ENCODE results near the gene LGALS1. TPM values are rescaled to one million over a fixed set of nuclear protein-coding genes. Genes with fewer than 3 reads are reported as not detected.
A peak's percentile ranks its signal among the peaks of the same experiment; 100 is the strongest.

Gene LGALS1
- total and polyA plus RNA-seq, 5 donors from 2014 or later: 209 to 829 (median 402) TPM

DNA sequence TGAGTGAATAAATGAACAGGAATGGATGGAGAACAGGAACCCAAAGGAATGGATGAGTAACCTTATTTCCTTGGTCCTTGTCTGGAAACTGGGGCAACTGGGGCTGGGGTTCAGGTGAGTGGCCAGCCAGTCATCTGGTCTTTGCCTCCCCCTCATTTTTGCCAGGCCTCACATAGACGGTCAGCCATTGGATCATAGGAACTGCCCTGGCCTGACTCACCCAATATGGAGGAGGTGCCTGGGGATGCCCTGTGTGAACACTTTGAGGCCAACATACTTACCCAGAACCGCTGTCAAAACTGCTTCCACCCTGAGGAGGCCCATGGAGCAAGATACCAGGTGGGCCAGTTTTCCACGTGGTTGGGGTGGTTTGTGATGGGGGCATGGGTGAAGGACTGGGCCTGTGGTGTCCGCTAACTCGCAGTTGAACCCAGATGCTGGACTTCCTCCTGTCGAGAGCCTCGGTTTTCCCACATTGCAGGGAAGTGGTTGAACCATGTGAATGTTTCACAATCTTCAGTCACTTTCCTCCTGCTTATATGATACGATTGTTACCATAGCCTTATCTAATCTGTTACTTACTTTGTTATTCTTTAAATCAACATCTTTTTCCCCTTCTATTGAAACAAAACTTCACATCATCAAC is 25.8 kb downstream of the LGALS1 start:
- DNase-seq: no peak

DNA sequence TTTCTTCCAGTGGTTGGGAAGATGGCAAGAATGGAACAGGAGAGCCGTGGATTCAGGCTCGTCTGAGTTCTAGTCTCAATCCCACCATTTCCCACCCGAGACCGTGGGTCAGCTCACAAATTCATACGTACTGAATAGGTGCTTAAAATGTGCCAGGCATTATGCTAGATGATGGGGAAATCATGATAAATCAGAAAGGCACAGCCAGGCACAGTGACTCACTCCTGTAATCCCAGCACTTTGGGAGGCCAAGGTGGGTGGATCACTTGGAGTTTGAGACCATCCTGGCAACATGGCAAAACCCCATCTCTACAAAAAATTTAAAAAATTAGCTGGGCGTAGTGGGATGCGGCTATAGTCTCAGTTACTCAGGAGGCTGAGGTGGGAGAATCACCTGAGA is 28.5 kb downstream of the LGALS1 start:
- H3K36me3 ChIP-seq (ENCODE audit: control insufficient read depth, insufficient read depth, low read length): no peaks in the 10 kb centered on the region
- no peaks in the 10 kb centered on the region for H3K27me3 ChIP-seq (ENCODE audit: control insufficient read depth, insufficient read depth, low read length)
- Mint-ChIP-seq H3K4me1 (no peaks in the 10 kb centered on the region), H3K4me3 (no peak overlapping the region), H3K9me3 (no peaks in the 10 kb centered on the region), H3K27ac (no peak overlapping the region), H3K36me3 (peaks cover 20% of the 10 kb centered on the region), H3K27me3 (no peaks in the 10 kb centered on the region)
- no peaks in the 10 kb centered on the region for H3K9me3 ChIP-seq (ENCODE audit: control insufficient read depth in 2 of 2, low read length in 2 of 2)
- no peak overlapping the region for H3K4me3 ChIP-seq (ENCODE audit: low read depth, low read length)
- ATAC-seq (ENCODE audit: low read depth in 2 of 2) (no peak), DNase-seq (no peak)
- no peaks in the 10 kb centered on the region for H3K4me1 ChIP-seq (ENCODE audit: control insufficient read depth, insufficient read depth, low read length, poor library complexity, severe bottlenecking)
- H3K27ac ChIP-seq (ENCODE audit: insufficient read depth, low read length, poor library complexity, severe bottlenecking): no peak overlapping the region

More for the DNA sequence above, 25.8 kb downstream of the LGALS1 start:
- Mint-ChIP-seq H3K36me3 (peaks cover 18% of the 10 kb centered on the region), H3K4me3 (no peak overlapping the region), H3K9me3 (no peaks in the 10 kb centered on the region), H3K4me1 (peaks cover 0 to 9% (median 3%) of the 10 kb centered on the region in 4 donors), H3K27ac (no peak overlapping the region), H3K27me3 (no peaks in the 10 kb centered on the region)
- H3K9me3 ChIP-seq (ENCODE audit: control insufficient read depth in 2 of 2, low read length in 2 of 2): no peaks in the 10 kb centered on the region
- ATAC-seq (ENCODE audit: low read depth in 2 of 2): no peak
- H3K4me1 ChIP-seq (ENCODE audit: control insufficient read depth, insufficient read depth, low read length, poor library complexity, severe bottlenecking): no peaks in the 10 kb centered on the region
- no peaks in the 10 kb centered on the region for H3K36me3 ChIP-seq (ENCODE audit: control insufficient read depth, insufficient read depth, low read length)
- no peak overlapping the region for H3K4me3 ChIP-seq (ENCODE audit: low read depth, low read length)
- no peaks in the 10 kb centered on the region for H3K27me3 ChIP-seq (ENCODE audit: control insufficient read depth, insufficient read depth, low read length)
- no peak overlapping the region for H3K27ac ChIP-seq (ENCODE audit: insufficient read depth, low read length, poor library complexity, severe bottlenecking)

DNA sequence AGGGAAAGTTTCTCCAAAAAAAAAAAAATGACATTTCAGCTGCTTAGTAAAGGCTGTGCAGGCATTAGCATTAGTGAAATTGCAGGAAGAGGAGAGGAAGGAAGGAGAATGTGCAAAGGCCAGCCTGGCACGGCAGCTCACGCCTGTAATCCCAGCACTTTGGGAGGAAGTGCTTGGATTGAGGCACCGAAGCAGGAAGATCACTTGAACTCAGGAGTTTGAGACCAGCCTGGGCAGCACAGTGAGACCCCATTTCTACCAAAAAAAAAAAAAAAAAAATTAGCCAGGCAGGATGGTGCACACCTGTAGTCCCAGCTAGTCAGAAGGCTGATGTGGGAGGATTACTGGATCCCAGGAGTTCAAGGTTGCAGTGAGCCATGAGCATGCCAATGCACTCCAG is 29.2 kb downstream of the LGALS1 start:
- no peaks in the 10 kb centered on the region for H3K27me3 Mint-ChIP-seq
- no peaks in the 10 kb centered on the region for H3K27me3 ChIP-seq (ENCODE audit: control insufficient read depth, insufficient read depth, low read length)
- DNase-seq (no peak), ATAC-seq (ENCODE audit: low read depth in 2 of 2) (no peak)
- no peaks in the 10 kb centered on the region for H3K36me3 ChIP-seq (ENCODE audit: control insufficient read depth, insufficient read depth, low read length)
- peaks cover 21% of the 10 kb centered on the region for H3K36me3 Mint-ChIP-seq
- no peaks in the 10 kb centered on the region for H3K4me1 Mint-ChIP-seq
- H3K4me3 ChIP-seq (ENCODE audit: low read depth, low read length): no peak overlapping the region
- H3K9me3 ChIP-seq (ENCODE audit: control insufficient read depth in 2 of 2, low read length in 2 of 2): no peaks in the 10 kb centered on the region
- H3K4me3 Mint-ChIP-seq: no peak overlapping the region
- H3K4me1 ChIP-seq (ENCODE audit: control insufficient read depth, insufficient read depth, low read length, poor library complexity, severe bottlenecking): no peaks in the 10 kb centered on the region
- peak overlapping the region in 1 of 3 donors; percentile 5 for H3K27ac Mint-ChIP-seq
- H3K9me3 Mint-ChIP-seq: no peaks in the 10 kb centered on the region
- H3K27ac ChIP-seq (ENCODE audit: insufficient read depth, low read length, poor library complexity, severe bottlenecking): no peak overlapping the region

DNA sequence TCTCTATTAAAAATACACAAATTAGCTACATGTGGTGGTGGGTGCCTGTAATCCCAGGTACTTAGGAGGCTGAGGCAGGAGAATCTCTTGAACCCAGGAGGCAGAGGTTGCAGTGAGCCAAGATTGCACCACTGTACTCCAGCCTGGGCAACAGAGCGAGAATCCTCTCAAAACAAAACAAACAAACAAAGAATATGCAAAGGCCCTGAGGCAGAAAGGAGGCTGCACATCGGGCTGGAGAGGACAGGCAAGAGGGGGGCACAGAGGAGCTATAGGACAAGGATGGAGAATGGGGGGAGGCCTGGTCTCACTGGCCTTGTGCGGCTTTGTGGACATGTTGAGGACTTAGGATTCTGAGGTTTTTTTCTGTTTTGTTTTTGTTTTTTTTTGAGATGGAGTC is 29.8 kb downstream of the LGALS1 start:
- peaks cover 24% of the 10 kb centered on the region for H3K36me3 Mint-ChIP-seq
- Histone ChIP-seq H3K27ac (ENCODE audit: insufficient read depth, low read length, poor library complexity, severe bottlenecking) (no peak overlapping the region), H3K9me3 (ENCODE audit: control insufficient read depth in 2 of 2, low read length in 2 of 2) (no peaks in the 10 kb centered on the region), H3K4me1 (ENCODE audit: control insufficient read depth, insufficient read depth, low read length, poor library complexity, severe bottlenecking) (no peaks in the 10 kb centered on the region), H3K4me3 (ENCODE audit: low read depth, low read length) (no peak overlapping the region), H3K36me3 (ENCODE audit: control insufficient read depth, insufficient read depth, low read length) (no peaks in the 10 kb centered on the region), H3K27me3 (ENCODE audit: control insufficient read depth, insufficient read depth, low read length) (no peaks in the 10 kb centered on the region)
- peaks cover 0 to 3% (median 0%) of the 10 kb centered on the region in 4 donors for H3K4me1 Mint-ChIP-seq
- no peaks in the 10 kb centered on the region for H3K9me3 Mint-ChIP-seq
- DNase-seq (no peak), ATAC-seq (ENCODE audit: low read depth in 2 of 2) (no peak)
- H3K4me3 Mint-ChIP-seq: no peak overlapping the region
- peak overlapping the region in 1 of 3 donors; percentile 69 for H3K27ac Mint-ChIP-seq
- no peaks in the 10 kb centered on the region for H3K27me3 Mint-ChIP-seq

DNA sequence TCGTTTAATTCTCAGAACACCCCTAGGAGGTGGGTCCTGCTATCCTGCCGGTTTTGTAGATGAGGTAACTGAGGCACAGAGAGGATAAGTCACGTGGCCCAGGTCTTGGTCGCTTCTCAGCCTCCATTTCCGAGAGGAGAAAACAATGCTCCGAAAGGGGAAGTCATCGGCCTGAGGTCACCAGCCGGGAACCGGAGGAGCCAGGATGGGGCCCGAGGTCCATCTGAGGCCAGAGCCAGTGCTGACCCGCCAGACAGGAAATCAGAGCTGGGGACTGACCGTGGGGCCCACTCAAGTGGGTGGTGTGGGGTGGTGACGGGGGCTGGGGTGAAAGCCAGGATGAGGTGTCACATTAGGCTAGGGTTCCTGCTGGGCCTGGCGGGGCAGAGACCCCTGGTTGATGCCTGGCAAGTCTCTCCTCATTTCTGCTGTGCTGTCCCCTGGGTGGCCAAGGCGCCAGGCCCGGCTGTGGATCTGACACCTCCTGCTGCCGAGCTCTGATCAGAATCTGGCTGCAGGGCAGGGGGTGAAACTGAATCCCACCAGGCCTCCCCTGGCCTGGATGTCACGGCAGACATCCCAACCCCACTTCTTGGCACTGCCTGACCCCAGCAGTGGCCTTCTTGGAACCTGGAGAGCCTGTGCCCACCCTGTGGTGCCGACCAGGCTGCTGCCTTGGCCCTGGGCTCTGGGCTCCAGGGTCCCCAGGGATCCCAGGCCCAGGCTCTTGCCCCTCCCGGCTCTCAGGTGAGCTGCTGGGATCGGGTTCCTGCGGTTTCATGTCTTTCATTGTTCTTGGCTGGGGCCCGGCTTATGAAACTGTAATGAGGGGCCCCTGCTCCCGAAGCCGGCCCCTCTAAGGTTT is 33.4 kb downstream of the LGALS1 start:
- H3K36me3 Mint-ChIP-seq: peaks cover 18% of the 10 kb centered on the region
- H3K36me3 ChIP-seq (ENCODE audit: control insufficient read depth, insufficient read depth, low read length): no peaks in the 10 kb centered on the region
- H3K9me3 Mint-ChIP-seq: no peaks in the 10 kb centered on the region
- no peaks in the 10 kb centered on the region for H3K9me3 ChIP-seq (ENCODE audit: control insufficient read depth in 2 of 2, low read length in 2 of 2)
- peaks cover 0 to 3% (median 0%) of the 10 kb centered on the region in 4 donors for H3K4me1 Mint-ChIP-seq
- peak overlapping the region in 1 of 3 donors; percentile 46 for H3K27ac Mint-ChIP-seq
- H3K4me1 ChIP-seq (ENCODE audit: control insufficient read depth, insufficient read depth, low read length, poor library complexity, severe bottlenecking): no peaks in the 10 kb centered on the region
- H3K4me3 Mint-ChIP-seq: no peak overlapping the region
- ATAC-seq (ENCODE audit: low read depth in 2 of 2) (no peak), DNase-seq (no peak)
- H3K27ac ChIP-seq (ENCODE audit: insufficient read depth, low read length, poor library complexity, severe bottlenecking): no peak overlapping the region
- H3K27me3 ChIP-seq (ENCODE audit: control insufficient read depth, insufficient read depth, low read length): no peaks in the 10 kb centered on the region
- H3K4me3 ChIP-seq (ENCODE audit: low read depth, low read length): no peak overlapping the region
- no peaks in the 10 kb centered on the region for H3K27me3 Mint-ChIP-seq

DNA sequence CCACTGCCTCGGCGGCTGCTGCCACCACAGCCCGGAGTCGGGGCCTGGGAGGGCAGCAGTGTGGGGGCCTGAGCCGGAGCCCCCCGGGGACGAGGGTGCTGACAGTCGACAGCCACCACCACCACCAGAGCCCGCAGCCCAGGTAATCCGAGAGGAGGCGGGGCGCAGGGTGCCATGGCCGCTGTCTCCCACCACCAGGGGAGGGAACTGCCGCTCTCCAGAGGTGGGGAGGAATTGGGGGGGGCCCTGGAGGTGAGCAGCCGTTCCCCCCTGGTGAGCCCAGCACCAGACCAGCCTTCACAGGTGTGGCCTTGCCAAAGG is 34.0 kb downstream of the LGALS1 start:
- Histone ChIP-seq H3K27me3 (ENCODE audit: control insufficient read depth, insufficient read depth, low read length) (no peaks in the 10 kb centered on the region), H3K4me3 (ENCODE audit: low read depth, low read length) (no peak overlapping the region), H3K9me3 (ENCODE audit: control insufficient read depth in 2 of 2, low read length in 2 of 2) (no peaks in the 10 kb centered on the region), H3K36me3 (ENCODE audit: control insufficient read depth, insufficient read depth, low read length) (no peaks in the 10 kb centered on the region), H3K27ac (ENCODE audit: insufficient read depth, low read length, poor library complexity, severe bottlenecking) (no peak overlapping the region), H3K4me1 (ENCODE audit: control insufficient read depth, insufficient read depth, low read length, poor library complexity, severe bottlenecking) (no peaks in the 10 kb centered on the region)
- H3K4me1 Mint-ChIP-seq: peaks cover 0 to 3% (median 0%) of the 10 kb centered on the region in 4 donors
- H3K36me3 Mint-ChIP-seq: peaks cover 16% of the 10 kb centered on the region
- ATAC-seq (ENCODE audit: low read depth in 2 of 2): no peak
- H3K9me3 Mint-ChIP-seq: no peaks in the 10 kb centered on the region
- H3K27ac Mint-ChIP-seq: no peak overlapping the region
- no peak overlapping the region for H3K4me3 Mint-ChIP-seq
- DNase-seq: no peak
- no peaks in the 10 kb centered on the region for H3K27me3 Mint-ChIP-seq

DNA sequence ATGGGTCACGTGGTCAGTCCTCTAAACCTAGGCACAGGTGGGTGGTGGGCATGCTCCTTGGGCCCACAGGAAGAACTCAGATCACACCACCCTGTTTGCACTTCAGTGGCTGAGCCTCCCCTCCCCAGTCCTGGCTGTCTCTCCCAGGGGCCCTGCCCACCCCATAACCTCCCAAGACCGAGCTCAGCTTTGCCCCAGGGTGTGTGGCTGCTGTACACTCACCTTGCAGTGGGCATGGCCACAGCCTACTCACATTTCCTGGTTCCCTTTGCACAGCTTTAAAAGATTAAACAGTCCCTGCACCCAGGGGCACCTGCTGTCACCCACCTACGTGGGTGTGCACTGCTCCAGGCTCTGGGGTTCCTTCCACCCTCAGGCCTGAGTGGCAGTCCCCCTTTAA is 35.2 kb downstream of the LGALS1 start:
- H3K4me3 Mint-ChIP-seq: no peak overlapping the region

DNA sequence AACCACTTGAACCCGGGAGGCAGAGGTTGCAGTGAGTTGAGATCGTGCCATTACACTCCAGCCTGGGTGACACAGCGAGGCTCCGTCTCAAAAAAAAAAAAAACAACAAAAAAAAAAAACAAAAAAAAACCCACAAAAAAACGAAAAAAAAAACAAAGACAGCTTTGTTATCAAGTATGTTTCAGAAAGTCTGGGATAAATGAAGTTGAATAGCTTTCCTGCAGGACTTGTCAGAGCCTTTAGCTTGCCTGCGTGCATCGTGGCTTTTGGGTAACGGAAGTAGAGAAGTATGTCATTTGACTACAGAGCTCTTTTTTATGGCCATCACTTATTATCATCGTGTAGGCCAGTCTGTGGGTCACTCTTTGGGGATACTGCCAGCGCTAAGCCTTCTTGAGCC is 36.1 kb downstream of the LGALS1 start:
- Mint-ChIP-seq H3K27me3 (no peaks in the 10 kb centered on the region), H3K27ac (no peak overlapping the region), H3K36me3 (peaks cover 5% of the 10 kb centered on the region), H3K4me1 (peaks cover 0 to 3% (median 0%) of the 10 kb centered on the region in 4 donors), H3K9me3 (no peaks in the 10 kb centered on the region), H3K4me3 (no peak overlapping the region)
- Histone ChIP-seq H3K4me1 (ENCODE audit: control insufficient read depth, insufficient read depth, low read length, poor library complexity, severe bottlenecking) (no peaks in the 10 kb centered on the region), H3K27me3 (ENCODE audit: control insufficient read depth, insufficient read depth, low read length) (no peaks in the 10 kb centered on the region), H3K36me3 (ENCODE audit: control insufficient read depth, insufficient read depth, low read length) (no peaks in the 10 kb centered on the region), H3K9me3 (ENCODE audit: control insufficient read depth in 2 of 2, low read length in 2 of 2) (no peaks in the 10 kb centered on the region), H3K4me3 (ENCODE audit: low read depth, low read length) (no peak overlapping the region), H3K27ac (ENCODE audit: insufficient read depth, low read length, poor library complexity, severe bottlenecking) (no peak overlapping the region)
- ATAC-seq (ENCODE audit: low read depth in 2 of 2): no peak
- no peak for DNase-seq

More for the DNA sequence above, 35.2 kb downstream of the LGALS1 start:
- peaks cover 0 to 3% (median 0%) of the 10 kb centered on the region in 4 donors for H3K4me1 Mint-ChIP-seq
- peaks cover 12% of the 10 kb centered on the region for H3K36me3 Mint-ChIP-seq
- Histone ChIP-seq H3K4me3 (ENCODE audit: low read depth, low read length) (no peak overlapping the region), H3K9me3 (ENCODE audit: control insufficient read depth in 2 of 2, low read length in 2 of 2) (no peaks in the 10 kb centered on the region), H3K36me3 (ENCODE audit: control insufficient read depth, insufficient read depth, low read length) (no peaks in the 10 kb centered on the region), H3K4me1 (ENCODE audit: control insufficient read depth, insufficient read depth, low read length, poor library complexity, severe bottlenecking) (no peaks in the 10 kb centered on the region), H3K27ac (ENCODE audit: insufficient read depth, low read length, poor library complexity, severe bottlenecking) (no peak overlapping the region), H3K27me3 (ENCODE audit: control insufficient read depth, insufficient read depth, low read length) (no peaks in the 10 kb centered on the region)
- ATAC-seq (ENCODE audit: low read depth in 2 of 2) (no peak), DNase-seq (no peak)
- H3K27ac Mint-ChIP-seq: no peak overlapping the region
- H3K9me3 Mint-ChIP-seq: no peaks in the 10 kb centered on the region
- no peaks in the 10 kb centered on the region for H3K27me3 Mint-ChIP-seq
